NB4 (cell line): Measurements from ENCODE around the gene NACC2.

Source experiments
- DNase-seq: peaks from one replicate; pipeline ENCODE4 v3.0.0; 2010; ENCODE audit warnings: low read depth
- H3K4me3 ChIP-seq: one replicate; pipeline ENCODE4 v1.5.1; 2011; ENCODE audit warnings: mild to moderate bottlenecking, low read depth, low read length, moderate library complexity
- CTCF ChIP-seq: IDR thresholded peaks from one replicate; pipeline ENCODE4 v1.5.1; 2012; ENCODE audit warnings: low read depth, low read length
- MAX ChIP-seq: IDR thresholded peaks from 2 replicates; pipeline ENCODE4 v1.6.1; 2011; ENCODE audit warnings: low read depth, low read length
- MYC ChIP-seq: IDR thresholded peaks from 2 replicates; pipeline ENCODE4 v1.6.1; 2011; ENCODE audit warnings: low read depth, low read length
- POLR2A ChIP-seq: IDR thresholded peaks from 2 replicates; pipeline ENCODE4 v1.6.1; 2011; ENCODE audit warnings: mild to moderate bottlenecking; ENCODE audit not compliant: insufficient read length; ENCODE audit errors: extremely low read depth

Gene NACC2

DNA sequence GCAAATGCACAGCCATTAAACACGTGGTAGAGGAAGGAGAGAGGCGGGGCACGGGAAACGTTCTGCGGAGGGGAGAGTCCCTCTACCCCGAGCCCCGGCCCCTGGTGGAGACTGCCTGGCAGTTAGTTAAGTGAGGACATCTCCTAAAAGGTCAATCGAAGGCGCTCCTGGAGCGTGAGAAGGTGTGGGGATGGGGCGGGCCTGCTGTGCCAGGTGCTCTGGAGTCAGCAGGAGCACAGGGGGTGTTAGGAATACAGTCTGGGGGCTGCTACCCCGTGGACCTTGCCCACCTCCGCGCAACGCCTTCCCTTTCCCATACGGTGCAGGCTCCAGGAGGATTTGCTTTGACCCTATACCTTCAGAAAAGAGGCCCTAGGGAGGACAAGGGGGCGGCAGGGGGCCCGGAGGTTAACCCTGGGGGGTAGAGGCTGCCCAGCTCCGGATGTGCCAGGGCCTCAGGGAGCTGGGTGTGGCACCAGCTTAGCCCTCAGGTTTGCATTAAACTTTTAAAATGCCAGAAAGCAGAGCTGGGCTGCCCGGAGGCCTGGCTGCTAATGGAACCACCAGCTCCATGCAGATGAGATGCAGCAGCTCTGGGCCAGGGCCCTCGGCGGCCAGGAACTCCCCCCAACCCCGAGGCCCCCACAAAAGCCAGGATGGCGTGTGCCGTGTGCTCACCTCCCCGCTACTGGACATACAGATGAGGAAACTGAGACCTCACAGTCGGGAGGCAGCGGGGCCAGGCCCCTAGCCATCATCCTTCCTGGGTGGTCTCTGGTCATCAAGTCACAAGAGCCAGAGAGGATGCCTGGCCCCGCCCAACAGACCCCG lies 39.2 kb downstream of the NACC2 start:
- no peak for DNase-seq
- TF ChIP-seq CTCF (no peak), MYC (no peak), POLR2A (no peak), MAX (no peak)
- H3K4me3 ChIP-seq = no peak overlapping the region

DNA sequence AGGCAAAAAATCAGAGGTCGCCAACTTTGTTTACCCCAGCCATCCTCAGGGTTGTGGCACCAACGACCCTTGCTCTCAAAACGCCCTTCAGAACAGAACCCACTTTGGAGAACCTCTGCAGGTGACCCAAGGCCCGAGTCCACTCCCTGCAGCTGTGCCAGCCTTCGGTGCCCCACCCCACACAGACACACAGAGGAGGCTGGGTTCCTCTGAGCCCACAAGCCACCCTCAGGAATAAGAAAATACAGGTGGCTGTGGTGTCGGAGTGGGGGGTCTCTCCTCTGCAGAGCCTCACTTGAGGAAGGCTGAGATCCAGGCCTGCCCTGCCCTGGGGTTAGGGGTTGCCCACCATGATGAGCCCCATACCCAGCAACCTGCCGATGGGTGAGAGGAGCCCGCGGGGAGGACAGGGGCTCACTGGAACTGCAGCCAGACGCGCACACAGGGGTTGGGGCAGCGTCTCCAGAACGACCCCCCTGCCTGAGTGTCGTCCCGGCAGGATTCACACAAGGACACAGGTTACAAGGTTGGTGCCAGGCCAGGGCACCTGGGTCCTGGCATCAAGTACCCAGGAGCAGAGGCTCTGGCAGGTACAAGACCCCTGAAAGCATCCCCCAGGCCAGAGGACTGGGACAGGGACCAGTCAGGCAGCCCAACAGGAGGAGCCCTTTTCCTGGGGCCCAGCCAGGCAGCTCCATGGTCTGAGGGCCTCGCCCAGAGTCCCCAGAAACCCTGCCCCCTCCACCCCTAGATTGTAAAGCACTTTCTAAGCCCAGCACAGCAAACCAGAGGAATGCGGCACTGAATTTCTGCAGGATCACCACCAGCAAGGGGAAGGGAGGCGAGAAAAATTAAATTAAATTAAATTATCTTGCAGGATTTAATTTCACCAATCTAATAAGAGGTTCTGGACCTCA lies 40.0 kb downstream of the NACC2 start:
- TF ChIP-seq MAX = no peak
- DNase-seq = no peak
- no peak overlapping the region for H3K4me3 ChIP-seq

- H3K4me3 ChIP-seq = no peak overlapping the region
- DNase-seq = no peak
- TF ChIP-seq POLR2A (no peak), CTCF (no peak), MAX (no peak), MYC (no peak)
Observed at GRCh38 chr9:136054146-136054545, 40.9 kb downstream of the NACC2 start.

GRCh38 chr9:136053757-136054142 lies 41.3 kb downstream of the NACC2 start:
- no peak overlapping the region for H3K4me3 ChIP-seq
- no peak for TF ChIP-seq POLR2A
- TF ChIP-seq CTCF = no peak
- no peak for TF ChIP-seq MAX
- TF ChIP-seq MYC = no peak
- peak; percentile 57 for DNase-seq

- peak; percentile 32 for DNase-seq
- no peak overlapping the region for H3K4me3 ChIP-seq
- no peak for TF ChIP-seq CTCF
- no peak for TF ChIP-seq POLR2A
- no peak for TF ChIP-seq MAX
- no peak for TF ChIP-seq MYC
Observed at GRCh38 chr9:136052991-136053756, 41.9 kb downstream of the NACC2 start.

DNA sequence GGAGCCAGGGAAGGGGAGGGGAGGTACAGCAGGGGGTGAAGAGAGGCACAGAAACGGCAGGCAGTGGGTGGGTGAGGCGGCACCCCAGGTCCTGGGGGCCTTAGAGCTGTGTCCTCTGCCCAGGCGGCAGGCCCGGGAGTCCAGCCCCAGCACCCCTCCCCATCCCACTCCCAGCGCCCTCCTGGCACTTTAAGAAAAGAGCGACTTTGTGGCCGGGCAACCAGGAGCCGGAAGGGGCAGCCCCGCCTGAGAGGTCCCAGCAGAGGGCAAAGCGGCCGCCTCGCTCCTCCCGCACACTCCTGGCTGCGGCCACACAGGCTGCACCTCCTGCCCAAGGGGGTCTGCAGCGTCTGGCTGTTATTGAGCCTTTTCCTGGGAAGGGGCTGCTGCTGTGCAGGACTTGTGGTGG lies 42.6 kb downstream of the NACC2 start:
- TF ChIP-seq MAX (no peak), CTCF (no peak), MYC (no peak), POLR2A (no peak)
- no peak for DNase-seq
- H3K4me3 ChIP-seq = no peak overlapping the region
